Left hindlimb (tissue), 1 donor: ENCODE results near the gene SLC25A26.
"Not testable (repeated sequence)": the region's sequence is repeated elsewhere in the genome, so short reads cannot be mapped to it uniquely, and the experiment has no call there.

ENCODE experiments used
- DNase-seq: peaks from one replicate; pipeline ENCODE4 v3.0.0-alpha.2; 2018

Gene SLC25A26

GRCh38 chr3:66220602-66221377 lies at the start of gene SLC25A26:
SLC25A26 (plus strand) TSS chr3:66221001; CDS start chr3:66221095, 94 bp downstream.
- peak; percentile 97 for DNase-seq

- DNase-seq, result no peak
Observed at GRCh38 chr3:66172394-66172793, 48.4 kb upstream of the SLC25A26 start.

GRCh38 chr3:66177026-66177425 lies 43.8 kb upstream of the SLC25A26 start:
- no peak for DNase-seq

GRCh38 chr3:66178206-66178605 lies 42.6 kb upstream of the SLC25A26 start:
- no peak for DNase-seq

- no peak for DNase-seq
Observed at GRCh38 chr3:66179793-66180192, 41.0 kb upstream of the SLC25A26 start.

- DNase-seq, result no peak
Observed at GRCh38 chr3:66181764-66182163, 39.0 kb upstream of the SLC25A26 start.

GRCh38 chr3:66182246-66182645 lies 38.6 kb upstream of the SLC25A26 start:
- DNase-seq, result no peak

- DNase-seq, result no peak
Observed at GRCh38 chr3:66186545-66186944, 34.3 kb upstream of the SLC25A26 start.

- DNase-seq, result peak; percentile 59
Observed at GRCh38 chr3:66195347-66195783, 25.4 kb upstream of the SLC25A26 start.

GRCh38 chr3:66196633-66197032 lies 24.2 kb upstream of the SLC25A26 start:
- DNase-seq, result no peak

GRCh38 chr3:66198437-66199088 lies 22.2 kb upstream of the SLC25A26 start:
- DNase-seq, result no peak

- DNase-seq, result no peak
Observed at GRCh38 chr3:66199089-66199473, 21.7 kb upstream of the SLC25A26 start.

- no peak for DNase-seq
Observed at GRCh38 chr3:66200147-66200546, 20.7 kb upstream of the SLC25A26 start.

GRCh38 chr3:66200786-66201185 lies 20.0 kb upstream of the SLC25A26 start:
- no peak for DNase-seq

- no peak for DNase-seq
Observed at GRCh38 chr3:66203275-66203674, 17.5 kb upstream of the SLC25A26 start.

GRCh38 chr3:66206806-66207205 lies 14.0 kb upstream of the SLC25A26 start:
- DNase-seq, result no peak

GRCh38 chr3:66208189-66208588 lies 12.6 kb upstream of the SLC25A26 start:
- DNase-seq, result no peak

GRCh38 chr3:66210687-66211295 lies 10.0 kb upstream of the SLC25A26 start:
- no peak for DNase-seq

- DNase-seq, result no peak
Observed at GRCh38 chr3:66211779-66212178, 9.0 kb upstream of the SLC25A26 start.

GRCh38 chr3:66215106-66215505 lies 5.7 kb upstream of the SLC25A26 start:
- DNase-seq, result no peak

- DNase-seq, result no peak
Observed at GRCh38 chr3:66220066-66220465, 735 bp upstream of the SLC25A26 start.

GRCh38 chr3:66224220-66224619 lies 3.4 kb downstream of the SLC25A26 start:
- no peak for DNase-seq

- not testable (repeated sequence) for DNase-seq
Observed at GRCh38 chr3:66226093-66226492, 5.3 kb downstream of the SLC25A26 start.

- no peak for DNase-seq
Observed at GRCh38 chr3:66227051-66227450, 6.2 kb downstream of the SLC25A26 start.
